HCT116 (cell line): ENCODE data around the gene C15orf40. TPM values are rescaled to one million over a fixed set of nuclear protein-coding genes. Genes with fewer than 3 reads are reported as not detected.

Experiments used
- ATAC-seq: fragments of 200-7000 bp; cut with Tn5 transposase; 2 replicates; pipeline ENCODE4 v1.9.1; 2020; ENCODE audit warnings: mild to moderate bottlenecking, moderate library complexity
- BruUV-seq: library from RNA; stranded (reverse); fragments of 400-500 nt; replicated peaks from 2 replicates; lab custom pipeline; 2021; lab: Mats Ljungman, UMichigan
- CTCF ChIA-PET: fragments of 300-600 bp; sonication (Branson Sonifier 250); formaldehyde crosslinking; loops from one replicate; lab custom pipeline; 2021; ENCODE audit warnings: antibody characterized with exemption; lab: Charles Lee
- POLR2A ChIA-PET: fragments of 300-600, 350-600 bp; sonication (Branson Sonifier 250); formaldehyde crosslinking; loops from one replicate; lab custom pipeline; 2021; ENCODE audit warnings: antibody characterized with exemption; lab: Charles Lee
- RAD21 ChIA-PET, 2 experiments: fragments of 300-600 bp; sonication (Branson Sonifier 250); formaldehyde crosslinking; loops; one replicate each; lab custom pipeline; 2023; ENCODE audit warnings: low total read pairs in 2 of 2; ENCODE audit not compliant: uncharacterized antibody in 2 of 2, unreplicated experiment in 2 of 2, low non-redundant PET in 1 of 2; lab: Charles Lee
- DNase-seq: peaks from one replicate; pipeline ENCODE4 v3.0.0-alpha.2; 2010; ENCODE audit warnings: low read depth, low spot score
- H2AFZ ChIP-seq: fragments of 200-600 bp; shearing (Covaris generic), sonication (generic); 2 replicates; pipeline ENCODE4 v1.6.1; 2017; ENCODE audit warnings: low read depth, mixed run types, mixed read lengths, antibody characterized with exemption, low read length; ENCODE audit not compliant: poor library complexity, severe bottlenecking
- H3K27ac ChIP-seq: 2 replicates; pipeline ENCODE4 v1.5.1; 2012; ENCODE audit warnings: low read depth, low read length
- H3K27me3 ChIP-seq: fragments of 200-600 bp; sonication (generic); 2 replicates; pipeline ENCODE4 v1.6.1; 2016; ENCODE audit warnings: mixed run types, low read length, mixed read lengths; ENCODE audit not compliant: insufficient read depth
- H3K36me3 ChIP-seq, 2 experiments: fragments of 200-500 bp in 1 of 2; fragments of 200-600 bp in 1 of 2; sonication (Bioruptor generic) in 1 of 2; sonication (generic) in 1 of 2; 2 replicates each; pipeline versions ENCODE4 v1.5.1 to v1.6.1; 2014 to 2016; ENCODE audit warnings: low read length in 2 of 2, inconsistent platforms in 1 of 2, mixed read lengths in 1 of 2, mixed run types in 1 of 2; ENCODE audit not compliant: insufficient read depth in 2 of 2, control insufficient read depth in 1 of 2
- H3K4me1 ChIP-seq, 2 experiments: fragments of 200-600 bp in 1 of 2; sonication (generic) in 1 of 2; 2 replicates each; pipeline versions ENCODE4 v1.5.1 to v1.6.1; 2012 to 2017; ENCODE audit warnings: low read length in 2 of 2, inconsistent platforms in 1 of 2, mild to moderate bottlenecking in 1 of 2, mixed read lengths in 1 of 2, mixed run types in 1 of 2, moderate library complexity in 1 of 2; ENCODE audit not compliant: insufficient read depth in 2 of 2, control insufficient read depth in 1 of 2
- H3K4me2 ChIP-seq: fragments of 200-600 bp; sonication (generic); 2 replicates; pipeline ENCODE4 v1.6.1; 2017; ENCODE audit warnings: mixed run types, low read length, mixed read lengths
- H3K4me3 ChIP-seq, 2 experiments: fragments of 200-600 bp in 1 of 2; sonication (generic) in 1 of 2; replicated peaks in 1 of 2; 2 replicates each; pipeline ENCODE4 v1.5.1; 2011 to 2016; ENCODE audit warnings: low read length in 2 of 2, control low read depth in 1 of 2, low read depth in 1 of 2, mild to moderate bottlenecking in 1 of 2, mixed read lengths in 1 of 2, mixed run types in 1 of 2
- H3K79me2 ChIP-seq: fragments of 200-600 bp; sonication (generic); 2 replicates; pipeline ENCODE4 v1.6.1; 2017; ENCODE audit warnings: mild to moderate bottlenecking, mixed run types, low read length, moderate library complexity, mixed read lengths; ENCODE audit not compliant: insufficient read depth
- H3K9ac ChIP-seq: fragments of 200-600 bp; sonication (generic); 2 replicates; pipeline ENCODE4 v1.6.1; 2016; ENCODE audit warnings: low read length, mixed read lengths
- H3K9me2 ChIP-seq: fragments of 200-600 bp; sonication (generic), shearing (Covaris generic); 2 replicates; pipeline ENCODE4 v1.6.1; 2017; ENCODE audit warnings: mixed run types, mild to moderate bottlenecking, moderate library complexity; ENCODE audit not compliant: insufficient read depth
- H3K9me3 ChIP-seq, 2 experiments: fragments of 200-500 bp in 1 of 2; fragments of 200-600 bp in 1 of 2; sonication (Bioruptor generic) in 1 of 2; sonication (generic) in 1 of 2; 2 replicates each; pipeline ENCODE4 v1.6.1; 2014 to 2017; ENCODE audit warnings: low read length in 2 of 2, mixed read lengths in 2 of 2, inconsistent platforms in 1 of 2, low read depth in 1 of 2, mild to moderate bottlenecking in 1 of 2, mixed run types in 1 of 2, moderate library complexity in 1 of 2; ENCODE audit not compliant: control insufficient read depth in 1 of 2, insufficient read depth in 1 of 2
- H4K20me1 ChIP-seq: fragments of 200-600 bp; sonication (generic), shearing (Covaris generic); 2 replicates; pipeline ENCODE4 v1.6.1; 2017; ENCODE audit warnings: mixed run types, mild to moderate bottlenecking, moderate library complexity; ENCODE audit not compliant: insufficient read depth
- CEBPB ChIP-seq: IDR thresholded peaks from 2 replicates; pipeline ENCODE4 v1.6.1; 2012; ENCODE audit warnings: low read depth
- EGR1 ChIP-seq: IDR thresholded peaks from 2 replicates; pipeline ENCODE4 v1.6.1; 2012; ENCODE audit warnings: low read depth
- POLR2A ChIP-seq: IDR thresholded peaks from 2 replicates; pipeline ENCODE4 v1.7.0; 2011; ENCODE audit warnings: borderline replicate concordance; ENCODE audit not compliant: insufficient read depth, insufficient read length; ENCODE audit errors: extremely low read depth
- SIN3A ChIP-seq: IDR thresholded peaks from 2 replicates; pipeline ENCODE4 v1.6.1; 2012; ENCODE audit warnings: low read depth
- SP1 ChIP-seq: IDR thresholded peaks from 2 replicates; pipeline ENCODE4 v1.6.1; 2012; ENCODE audit warnings: low read depth
- ZFX ChIP-seq: fragments of 450-650 bp; IDR thresholded peaks from 2 replicates; pipeline ENCODE4 v1.6.1; 2017
- ZNF274 ChIP-seq: fragments of 200-500 bp; sonication (Bioruptor generic); IDR thresholded peaks from 2 replicates; pipeline ENCODE4 v1.6.1; 2014; ENCODE audit warnings: mild to moderate bottlenecking, low read depth, low read length, inconsistent platforms
- intact Hi-C: fragments of 100-400 bp; cut with micrococcal nuclease; formaldehyde crosslinking; loops from 2 replicates; pipeline ENCODE4 v1.10.0; 2022
- total RNA-seq: library from RNA; stranded (reverse); gene quantifications from one replicate; pipeline ENCODE4 v1.2.1, GENCODE V29; 2021; ENCODE audit not compliant: unreplicated experiment
- TF ChIP-seq, protein P1 (sequence below): IDR thresholded peaks from 2 replicates; pipeline ENCODE4 v1.6.1; 2012
- TF ChIP-seq, protein P2 (sequence below): IDR thresholded peaks from 2 replicates; pipeline ENCODE4 v1.6.1; 2012; ENCODE audit warnings: low read depth
- TF ChIP-seq, protein P3 (sequence below): IDR thresholded peaks from 2 replicates; pipeline ENCODE4 v1.6.1; 2012

Gene C15orf40
- total RNA-seq, 1 experiment from 2014 or later, result 26.0 TPM

DNA sequence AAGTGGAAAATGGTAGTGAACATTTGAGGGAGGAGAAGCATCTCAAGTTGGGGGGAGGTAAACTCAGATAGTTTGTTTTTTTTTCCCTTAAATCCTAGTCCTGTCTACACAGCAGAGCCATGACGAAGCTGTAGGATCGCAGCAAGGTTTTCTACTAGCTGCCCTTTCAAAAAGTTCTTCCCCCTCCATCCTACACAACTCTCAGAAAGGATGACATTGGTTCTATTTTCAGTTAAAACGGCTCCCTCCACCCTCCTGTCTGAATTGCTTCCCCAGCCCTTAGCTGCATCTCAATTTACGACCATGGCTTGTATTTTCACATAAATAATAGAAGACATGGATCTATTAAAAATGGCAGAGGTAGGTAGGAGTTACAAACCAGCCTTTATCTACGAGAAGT is 61.1 kb downstream of the C15orf40 start:
- intact Hi-C loops, result no loop called here
- Histone ChIP-seq H3K9me3 (no peaks in the 10 kb centered on the region), H3K4me2 (no peak overlapping the region), H3K4me1 (no peaks in the 10 kb centered on the region), H3K36me3 (no peaks in the 10 kb centered on the region), H3K9me2 (no peaks in the 10 kb centered on the region), H3K27ac (no peak overlapping the region), H3K4me3 (no peak overlapping the region), H3K9ac (no peak overlapping the region), H3K27me3 (no peaks in the 10 kb centered on the region), H4K20me1 (no peaks in the 10 kb centered on the region), H3K79me2 (no peaks in the 10 kb centered on the region), H2AFZ (no peak overlapping the region)
- POLR2A ChIA-PET, result no interaction called here
- RAD21 ChIA-PET, result no interaction called here
- no TSS peak for BruUV-seq
- TF ChIP-seq ZFX (no peak), CEBPB (no peak), SP1 (no peak), SIN3A (no peak), POLR2A (no peak), ZNF274 (no peak), EGR1 (no peak)
- TF ChIP-seq, protein P1, sequence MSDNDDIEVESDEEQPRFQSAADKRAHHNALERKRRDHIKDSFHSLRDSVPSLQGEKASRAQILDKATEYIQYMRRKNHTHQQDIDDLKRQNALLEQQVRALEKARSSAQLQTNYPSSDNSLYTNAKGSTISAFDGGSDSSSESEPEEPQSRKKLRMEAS, result no peak
- TF ChIP-seq, protein P2, sequence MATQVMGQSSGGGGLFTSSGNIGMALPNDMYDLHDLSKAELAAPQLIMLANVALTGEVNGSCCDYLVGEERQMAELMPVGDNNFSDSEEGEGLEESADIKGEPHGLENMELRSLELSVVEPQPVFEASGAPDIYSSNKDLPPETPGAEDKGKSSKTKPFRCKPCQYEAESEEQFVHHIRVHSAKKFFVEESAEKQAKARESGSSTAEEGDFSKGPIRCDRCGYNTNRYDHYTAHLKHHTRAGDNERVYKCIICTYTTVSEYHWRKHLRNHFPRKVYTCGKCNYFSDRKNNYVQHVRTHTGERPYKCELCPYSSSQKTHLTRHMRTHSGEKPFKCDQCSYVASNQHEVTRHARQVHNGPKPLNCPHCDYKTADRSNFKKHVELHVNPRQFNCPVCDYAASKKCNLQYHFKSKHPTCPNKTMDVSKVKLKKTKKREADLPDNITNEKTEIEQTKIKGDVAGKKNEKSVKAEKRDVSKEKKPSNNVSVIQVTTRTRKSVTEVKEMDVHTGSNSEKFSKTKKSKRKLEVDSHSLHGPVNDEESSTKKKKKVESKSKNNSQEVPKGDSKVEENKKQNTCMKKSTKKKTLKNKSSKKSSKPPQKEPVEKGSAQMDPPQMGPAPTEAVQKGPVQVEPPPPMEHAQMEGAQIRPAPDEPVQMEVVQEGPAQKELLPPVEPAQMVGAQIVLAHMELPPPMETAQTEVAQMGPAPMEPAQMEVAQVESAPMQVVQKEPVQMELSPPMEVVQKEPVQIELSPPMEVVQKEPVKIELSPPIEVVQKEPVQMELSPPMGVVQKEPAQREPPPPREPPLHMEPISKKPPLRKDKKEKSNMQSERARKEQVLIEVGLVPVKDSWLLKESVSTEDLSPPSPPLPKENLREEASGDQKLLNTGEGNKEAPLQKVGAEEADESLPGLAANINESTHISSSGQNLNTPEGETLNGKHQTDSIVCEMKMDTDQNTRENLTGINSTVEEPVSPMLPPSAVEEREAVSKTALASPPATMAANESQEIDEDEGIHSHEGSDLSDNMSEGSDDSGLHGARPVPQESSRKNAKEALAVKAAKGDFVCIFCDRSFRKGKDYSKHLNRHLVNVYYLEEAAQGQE, result no peak
- TF ChIP-seq, protein P3, sequence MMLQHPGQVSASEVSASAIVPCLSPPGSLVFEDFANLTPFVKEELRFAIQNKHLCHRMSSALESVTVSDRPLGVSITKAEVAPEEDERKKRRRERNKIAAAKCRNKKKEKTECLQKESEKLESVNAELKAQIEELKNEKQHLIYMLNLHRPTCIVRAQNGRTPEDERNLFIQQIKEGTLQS, result no peak
- DNase-seq, result no peak
- no peak for ATAC-seq
- CTCF ChIA-PET, result no interaction called here
